GM21423 (cell line): ENCODE measurements around the gene THSD7B.

Experiments used
- ATAC-seq: cut with Tn5 transposase; IDR thresholded peaks from one replicate; pipeline ENCODE4 v1.9.1; 2021; ENCODE audit warnings: mild to moderate bottlenecking, moderate library complexity; ENCODE audit not compliant: unreplicated experiment

THSD7B gene

DNA sequence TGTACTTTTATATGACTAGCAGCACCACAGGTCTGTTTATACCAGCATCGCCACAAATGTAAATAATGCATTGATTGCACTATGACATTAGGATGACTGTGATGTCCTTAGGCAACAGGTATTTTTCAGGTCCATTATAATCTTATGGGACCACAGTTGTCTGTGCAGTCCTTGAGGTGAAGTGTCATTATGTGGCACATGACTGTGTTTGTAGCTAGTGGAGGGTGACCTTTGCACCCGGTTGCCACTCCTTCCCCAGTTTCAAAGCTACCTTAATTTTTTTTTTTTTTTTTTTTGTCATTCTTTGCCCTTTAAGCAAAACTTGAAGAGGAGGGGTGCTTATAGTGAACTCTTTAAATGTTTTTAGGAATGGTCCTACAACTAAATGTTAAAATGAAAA, 386.4 kb downstream of the THSD7B start:
- no peak for ATAC-seq

- ATAC-seq: no peak
These were observed 389.6 kb downstream of the THSD7B start for GRCh38 chr2:137154946-137155345.

GRCh38 chr2:137155356-137156104, 390.2 kb downstream of the THSD7B start:
- ATAC-seq: no peak

DNA sequence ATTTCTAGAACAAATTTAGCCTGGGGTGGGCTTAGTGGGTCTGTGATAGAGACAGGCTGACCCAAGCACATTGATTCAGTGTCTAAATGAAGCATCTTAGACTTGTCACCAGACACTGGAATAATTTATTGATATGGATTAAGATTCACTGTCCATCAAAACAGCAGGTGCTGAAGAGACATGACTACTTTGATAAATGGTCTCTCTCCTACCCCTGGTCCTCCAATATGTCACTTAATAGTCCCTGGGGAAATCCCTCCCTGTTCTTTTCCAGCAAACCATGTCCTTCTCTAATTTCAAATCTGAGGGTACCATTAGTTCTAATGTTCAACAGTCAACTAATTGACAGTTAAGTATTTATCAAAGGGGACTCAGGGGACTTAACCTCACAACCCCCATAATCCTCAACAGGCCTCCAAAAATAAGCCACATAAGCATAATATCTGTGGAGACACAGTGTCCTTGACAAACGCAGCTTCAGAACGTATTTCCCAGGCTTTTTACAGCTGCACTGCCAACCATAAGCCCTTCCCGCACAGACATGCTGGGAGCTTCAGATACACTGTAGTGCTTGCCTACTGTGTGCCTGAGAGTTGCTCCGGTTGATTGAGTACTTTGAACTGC, 391.0 kb downstream of the THSD7B start:
- no peak for ATAC-seq

DNA sequence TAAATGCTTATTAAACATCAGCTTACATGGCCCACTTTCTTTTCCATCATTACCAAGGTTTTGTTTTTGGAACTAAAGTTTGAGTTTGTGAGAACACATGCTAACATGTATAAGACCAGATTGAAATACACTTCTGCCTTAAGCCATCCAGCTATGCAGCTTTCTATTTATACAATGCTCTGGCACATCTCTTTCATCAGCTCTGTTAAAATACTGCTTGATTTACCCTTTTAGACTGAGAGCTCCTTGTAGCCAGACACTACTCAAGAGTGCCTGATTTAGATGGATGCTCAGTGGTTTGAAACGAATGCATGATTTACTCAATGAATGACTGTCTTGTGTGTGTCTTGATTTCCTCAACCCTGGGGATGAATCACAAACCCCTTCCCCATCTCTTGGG, 392.5 kb downstream of the THSD7B start:
- ATAC-seq: no peak

DNA sequence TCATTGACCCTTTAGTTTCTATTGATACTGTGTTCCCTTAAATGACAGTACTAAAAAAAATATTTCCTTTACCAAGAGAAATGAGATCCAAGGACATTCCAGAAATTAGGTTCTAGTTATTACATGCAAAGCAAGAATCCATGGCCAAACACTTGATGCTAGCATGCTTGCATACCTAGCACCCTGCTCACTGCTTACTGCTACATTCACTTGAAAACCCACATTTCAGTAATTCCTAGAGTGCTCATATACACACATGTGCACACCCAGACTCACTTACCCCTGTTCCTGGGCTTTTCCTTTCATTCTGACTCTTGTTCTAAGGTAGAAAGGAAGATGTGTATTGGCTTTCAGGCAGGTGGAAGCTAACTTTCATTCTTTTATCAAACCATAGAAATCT, 395.9 kb downstream of the THSD7B start:
- ATAC-seq: no peak

- no peak for ATAC-seq
These were observed 400.6 kb downstream of the THSD7B start for GRCh38 chr2:137165968-137166367.

- no peak for ATAC-seq
These were observed 402.3 kb downstream of the THSD7B start for GRCh38 chr2:137167651-137168050.

DNA sequence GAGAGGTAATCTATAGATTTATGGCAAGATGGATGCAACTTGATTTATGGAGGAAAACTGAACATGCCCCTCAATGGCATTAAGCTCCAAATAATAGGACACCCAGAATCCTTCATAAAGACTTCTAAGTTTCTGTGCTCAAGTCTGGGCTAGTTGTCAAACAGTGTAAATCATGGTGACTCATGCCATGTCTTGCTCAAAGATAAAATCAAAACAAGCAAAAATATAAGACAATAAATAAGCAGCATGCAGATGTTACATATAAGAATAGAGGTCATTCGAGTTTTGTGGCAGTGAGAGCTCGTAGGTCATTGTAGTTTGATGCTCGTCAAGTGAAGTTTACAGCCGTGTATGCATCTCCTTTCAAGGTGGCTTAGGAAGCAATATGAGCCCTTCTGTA, 403.2 kb downstream of the THSD7B start:
- no peak for ATAC-seq

DNA sequence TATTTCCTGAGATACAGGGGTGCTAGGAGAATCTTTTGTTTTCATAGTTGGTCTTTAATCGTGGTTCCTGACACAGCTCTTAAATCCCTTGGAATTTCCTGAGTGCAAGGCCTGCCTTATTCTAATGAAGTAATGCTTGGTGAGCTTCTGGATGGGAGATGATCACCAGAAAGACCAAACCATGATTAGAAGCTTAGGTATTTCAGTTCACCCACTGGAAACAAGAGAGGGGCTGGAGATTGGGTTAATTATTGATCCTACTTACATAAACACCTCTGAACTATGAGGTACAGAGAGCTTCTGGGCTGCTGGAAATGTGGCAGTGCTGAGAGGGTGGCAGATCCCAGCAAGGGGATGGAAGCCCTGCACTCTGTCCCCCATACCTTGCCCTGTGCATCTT, 406.8 kb downstream of the THSD7B start:
- no peak for ATAC-seq

- ATAC-seq: peak; percentile 90
These were observed 408.1 kb downstream of the THSD7B start for GRCh38 chr2:137173463-137173862.

DNA sequence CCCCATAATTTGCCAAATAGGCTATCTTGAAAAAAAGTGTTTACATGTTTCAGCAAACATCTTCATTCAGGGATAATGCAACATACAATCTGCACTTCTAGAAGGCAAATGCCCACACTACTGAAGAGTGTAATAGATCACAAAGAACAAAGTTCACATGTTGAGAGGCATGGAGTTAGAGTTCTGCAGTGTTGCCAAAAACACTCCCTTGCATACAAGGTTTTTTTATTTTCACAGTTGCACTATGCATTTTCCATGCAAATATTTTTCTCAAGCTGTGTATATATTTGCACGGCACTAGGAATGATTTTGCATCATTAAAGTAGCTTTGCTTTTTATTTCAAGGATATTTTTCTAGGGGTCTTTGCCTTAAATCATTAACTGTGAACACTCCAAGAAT, 409.9 kb downstream of the THSD7B start:
- ATAC-seq: no peak

GRCh38 chr2:137178951-137179377, 413.6 kb downstream of the THSD7B start:
- ATAC-seq: no peak

GRCh38 chr2:137179542-137179941, 414.2 kb downstream of the THSD7B start:
- no peak for ATAC-seq

DNA sequence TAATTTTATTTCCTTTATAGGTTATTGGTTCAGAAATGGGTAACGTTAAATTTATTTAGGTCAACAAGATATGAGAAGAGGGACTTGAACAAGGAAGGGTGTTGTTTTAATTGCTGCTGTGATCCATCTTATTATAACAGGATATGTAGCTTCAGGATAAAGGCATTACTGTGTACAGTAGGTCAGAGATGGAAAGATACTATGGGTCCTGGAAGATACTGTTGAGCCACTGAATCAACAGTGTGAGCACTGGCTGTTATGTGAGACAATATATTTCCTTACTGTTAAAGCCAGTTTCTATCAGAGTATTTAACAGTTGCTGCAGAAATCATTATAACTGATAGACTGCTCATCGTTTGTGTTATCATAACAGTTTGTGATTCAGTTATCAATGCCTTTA, 414.7 kb downstream of the THSD7B start:
- ATAC-seq: no peak

DNA sequence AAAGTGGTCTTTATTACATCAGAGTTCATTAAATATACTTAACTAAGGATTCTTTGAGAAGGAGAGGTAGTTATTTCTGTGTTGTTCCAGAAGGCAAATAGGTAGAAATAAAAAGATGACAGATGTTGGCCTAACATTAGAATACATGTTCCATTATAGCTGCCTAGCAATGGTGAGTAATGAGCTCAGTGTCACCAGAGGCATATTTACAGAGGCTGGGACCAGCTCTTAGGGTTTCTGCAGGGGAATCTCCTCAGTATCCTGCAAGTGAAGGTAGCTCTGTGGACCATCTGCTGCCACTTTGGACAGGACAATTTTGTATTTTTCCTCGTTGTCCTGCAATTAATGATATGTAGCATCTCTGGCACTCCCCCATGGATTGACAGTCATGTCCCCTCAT, 416.0 kb downstream of the THSD7B start:
- ATAC-seq: no peak

GRCh38 chr2:137182071-137182470, 416.7 kb downstream of the THSD7B start:
- no peak for ATAC-seq

- ATAC-seq: no peak
These were observed 418.0 kb downstream of the THSD7B start for GRCh38 chr2:137183206-137183898.

DNA sequence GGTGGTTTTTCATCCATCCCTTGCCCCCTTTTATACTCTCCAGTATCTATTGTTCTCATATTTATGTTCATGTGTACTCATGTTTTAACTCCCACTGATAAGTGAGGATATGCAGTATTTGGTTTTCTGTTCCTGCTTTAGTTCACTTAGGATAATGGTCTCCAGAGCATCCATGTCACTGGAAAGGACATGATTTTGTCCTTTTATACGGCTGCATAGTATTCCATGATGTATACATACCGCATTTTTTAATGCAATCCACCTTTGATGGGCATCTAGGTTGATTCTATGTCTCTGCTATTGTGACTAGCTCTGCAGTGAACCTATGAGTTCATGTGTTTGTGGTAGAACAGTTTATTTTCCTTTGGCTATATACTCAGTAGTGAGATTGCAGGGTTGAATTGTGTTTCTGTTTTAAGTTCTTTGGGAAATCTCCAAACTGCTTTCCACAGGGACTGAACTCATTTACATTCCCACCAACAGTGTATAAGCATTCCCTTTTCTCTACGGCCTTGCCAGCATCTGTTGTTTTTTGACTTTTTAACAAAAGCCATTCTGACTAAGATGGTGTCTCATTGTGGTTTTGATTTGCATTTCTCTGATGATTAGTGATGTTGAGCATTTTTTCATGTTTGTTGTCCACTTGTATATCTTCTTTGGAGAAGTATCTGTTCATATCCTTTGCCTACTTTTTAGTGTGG, 420.2 kb downstream of the THSD7B start:
- no peak for ATAC-seq

- no peak for ATAC-seq
These were observed 421.9 kb downstream of the THSD7B start for GRCh38 chr2:137187216-137187615.

DNA sequence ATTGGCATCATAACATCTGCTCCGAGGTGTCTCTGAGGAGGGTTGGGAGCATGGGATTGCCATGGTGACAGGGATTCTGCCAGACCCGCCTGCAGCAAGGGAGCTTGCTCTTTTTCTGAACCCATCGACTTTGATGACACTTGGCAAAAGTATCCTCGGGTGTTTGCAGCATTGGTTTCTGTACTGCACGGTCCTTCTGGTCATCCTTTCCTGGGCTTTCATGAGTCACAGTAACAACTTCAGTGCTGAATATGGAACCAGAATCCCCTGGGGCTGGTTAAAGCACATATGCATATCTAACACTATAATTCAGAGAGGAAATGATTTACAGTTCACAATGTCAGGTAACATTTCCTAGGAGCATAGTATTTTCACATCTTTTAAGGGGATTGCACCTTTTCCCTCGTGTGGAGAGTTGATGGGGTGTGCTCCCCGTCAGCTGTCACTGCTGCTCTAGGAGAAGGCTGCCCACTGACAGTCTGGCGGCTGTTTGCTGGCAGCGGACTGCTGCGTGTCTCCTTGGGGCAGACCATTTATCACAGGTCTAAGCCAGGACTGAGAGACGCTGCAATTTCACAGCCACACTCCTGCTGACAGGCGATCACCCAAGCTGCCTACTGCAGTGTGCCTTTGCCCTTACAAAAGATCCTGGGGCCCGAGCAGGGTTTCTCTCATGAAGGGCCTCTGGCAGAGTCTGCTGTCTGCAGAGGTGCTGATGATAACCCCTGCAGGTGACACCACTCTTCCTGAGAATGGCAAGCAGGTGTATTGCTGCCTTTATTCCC, 425.3 kb downstream of the THSD7B start:
- ATAC-seq: no peak
